Urothelium cell line (cell line): ENCODE results near the gene KIAA0319L.

Source experiments
- DNase-seq: peaks from one replicate; pipeline ENCODE4 v3.0.0; 2011; ENCODE audit warnings: low spot score, mixed read lengths
- FAIRE-seq: peaks from 2 replicates; lab custom pipeline; 2011; peaks lifted over from hg19 to GRCh38; lab: Jason Lieb, UNC

Gene KIAA0319L

GRCh38 chr1:35564037-35564883, 7.1 kb upstream of the KIAA0319L start:
- peak; percentile 77 for DNase-seq

GRCh38 chr1:35563166-35563565, 6.0 kb upstream of the KIAA0319L start:
- FAIRE-seq = no peak

More at GRCh38 chr1:35564037-35564883, 7.1 kb upstream of the KIAA0319L start:
- peak; percentile 68 for FAIRE-seq

GRCh38 chr1:35561972-35562680, 4.9 kb upstream of the KIAA0319L start:
- FAIRE-seq = no peak
- DNase-seq = no peak

More at GRCh38 chr1:35563166-35563565, 6.0 kb upstream of the KIAA0319L start:
- no peak for DNase-seq

GRCh38 chr1:35561297-35561971, 4.2 kb upstream of the KIAA0319L start:
- no peak for FAIRE-seq
- no peak for DNase-seq

GRCh38 chr1:35560256-35561225, 3.3 kb upstream of the KIAA0319L start:
- no peak for FAIRE-seq
- no peak for DNase-seq

- FAIRE-seq (no peak), DNase-seq (no peak)
Measured at GRCh38 chr1:35559317-35559944, 2.2 kb upstream of the KIAA0319L start.

GRCh38 chr1:35558374-35559316, 1.4 kb upstream of the KIAA0319L start:
- DNase-seq (no peak), FAIRE-seq (no peak)

GRCh38 chr1:35557611-35558373, 589 bp upstream of the KIAA0319L start, which contains the start of gene NCDN:
Gene NCDN, plus strand, starts transcription at chr1:35557799. Its CDS starts 392 bp downstream, at chr1:35558191.
- peak; percentile 94 for FAIRE-seq
- DNase-seq = peak; percentile 98

- FAIRE-seq (no peak), DNase-seq (no peak)
Measured at GRCh38 chr1:35556484-35557117, 602 bp downstream of the KIAA0319L start.

- DNase-seq (no peak), FAIRE-seq (no peak)
Measured at GRCh38 chr1:35555601-35556477, 1.4 kb downstream of the KIAA0319L start.

- no peak for DNase-seq
- no peak for FAIRE-seq
Measured at GRCh38 chr1:35555212-35555584, 2.0 kb downstream of the KIAA0319L start.

GRCh38 chr1:35554266-35555211, 2.7 kb downstream of the KIAA0319L start:
- DNase-seq (no peak), FAIRE-seq (no peak)

- no peak for FAIRE-seq
- DNase-seq = no peak
Measured at GRCh38 chr1:35553851-35554250, 3.4 kb downstream of the KIAA0319L start.

GRCh38 chr1:35546614-35547013, 10.6 kb downstream of the KIAA0319L start:
- FAIRE-seq = no peak

GRCh38 chr1:35544976-35545375, 12.2 kb downstream of the KIAA0319L start:
- FAIRE-seq = no peak
- DNase-seq = no peak

More at GRCh38 chr1:35546614-35547013, 10.6 kb downstream of the KIAA0319L start:
- DNase-seq = no peak
